HepG2 (cell line): ENCODE data around the gene TNN. TPM values are rescaled to one million over a fixed set of nuclear protein-coding genes. Genes with fewer than 3 reads are reported as not detected.

Experiments used
- ATAC-seq: fragments of 200-7000 bp; cut with Tn5 transposase; 3 replicates; pipeline ENCODE4 v1.9.1; 2020; ENCODE audit warnings: mild to moderate bottlenecking, moderate library complexity
- BruUV-seq: library from RNA; stranded (reverse); fragments of 400-500 nt; replicated peaks from 2 replicates; lab custom pipeline; 2021; lab: Mats Ljungman, UMichigan
- CTCF ChIA-PET: fragments of 300-600 bp; formaldehyde crosslinking; extraction: SDS; loops from one replicate; lab custom pipeline; 2021; ENCODE audit warnings: low total read pairs, inconsistent platforms, low intra/inter-chr PET ratio; lab: Yijun Ruan, JAX
- POLR2A ChIA-PET: fragments of 350-600 bp; sonication (Branson Sonifier 250); formaldehyde crosslinking; loops from one replicate; lab custom pipeline; 2020; ENCODE audit warnings: antibody characterized with exemption, inconsistent platforms; lab: Yijun Ruan, JAX
- DNase-seq: peaks from one replicate; pipeline ENCODE4 v3.0.0-alpha.2; 2015; ENCODE audit warnings: low spot score
- FAIRE-seq: peaks from 3 replicates; lab custom pipeline; 2011; peaks lifted over from hg19 to GRCh38; lab: Jason Lieb, UNC
- H2AFZ ChIP-seq: one replicate; pipeline ENCODE4 v1.6.1; 2011; ENCODE audit warnings: low read length, inconsistent platforms
- H3K27ac ChIP-seq: fragments of 300-600 bp; 3 replicates; pipeline ENCODE4 v1.8.0; 2011; ENCODE audit warnings: mixed run types, mild to moderate bottlenecking, mixed read lengths, low read length, inconsistent platforms; ENCODE audit not compliant: insufficient read depth; ENCODE audit errors: extremely low read length
- H3K27me3 ChIP-seq, 2 experiments: fragments of 200-600 bp in 1 of 2; 2 replicates in 1 of 2; 3 replicates in 1 of 2; pipeline versions ENCODE4 v1.6.0 to v1.8.0; 2011; ENCODE audit warnings: low read length in 2 of 2, mild to moderate bottlenecking in 2 of 2, moderate library complexity in 2 of 2, inconsistent platforms in 1 of 2; ENCODE audit not compliant: insufficient read depth in 2 of 2, control insufficient read depth in 1 of 2
- H3K36me3 ChIP-seq, 2 experiments: fragments of 200-600 bp in 1 of 2; replicated peaks in 1 of 2; 2 replicates in 1 of 2; 3 replicates in 1 of 2; pipeline versions ENCODE4 v1.5.1 to v1.8.0; 2011; ENCODE audit warnings: low read length in 2 of 2, inconsistent platforms in 1 of 2; ENCODE audit not compliant: insufficient read depth in 2 of 2, control insufficient read depth in 1 of 2
- H3K4me1 ChIP-seq: 2 replicates; pipeline ENCODE4 v1.5.1; 2012; ENCODE audit warnings: low read length, inconsistent platforms; ENCODE audit not compliant: insufficient read depth
- H3K4me2 ChIP-seq: 2 replicates; pipeline ENCODE4 v1.6.0; 2011; ENCODE audit warnings: low read depth, low read length, inconsistent platforms
- H3K4me3 ChIP-seq, 3 experiments: fragments of 200-600 bp in 1 of 3; sonication (generic), shearing (Covaris generic) in 1 of 3; replicated peaks in 1 of 3; 2 replicates each; pipeline ENCODE4 v1.5.1; 2011 to 2016; ENCODE audit warnings: low read length in 3 of 3, inconsistent platforms in 2 of 3, low read depth in 2 of 3, mild to moderate bottlenecking in 2 of 3, control low read depth in 1 of 3, mixed read lengths in 1 of 3; ENCODE audit not compliant: insufficient read depth in 1 of 3
- H3K79me2 ChIP-seq: one replicate; pipeline ENCODE4 v1.6.1; 2011; ENCODE audit warnings: low read length, inconsistent platforms; ENCODE audit not compliant: insufficient read depth
- H3K9ac ChIP-seq: 2 replicates; pipeline ENCODE4 v1.6.0; 2011; ENCODE audit warnings: mild to moderate bottlenecking, low read depth, low read length, inconsistent platforms; ENCODE audit not compliant: insufficient read depth
- H3K9me3 ChIP-seq: 2 replicates; pipeline ENCODE4 v1.5.1; 2012; ENCODE audit warnings: mild to moderate bottlenecking, low read length
- H4K20me1 ChIP-seq: 2 replicates; pipeline ENCODE4 v1.6.0; 2011; ENCODE audit warnings: inconsistent platforms, mild to moderate bottlenecking, low read length, moderate library complexity; ENCODE audit not compliant: insufficient read depth
- ARHGAP35 ChIP-seq: sonication (generic); formaldehyde crosslinking; IDR thresholded peaks from 2 replicates; pipeline ENCODE4 v1.9.0; 2022; ENCODE audit warnings: mild to moderate bottlenecking, inconsistent platforms, moderate library complexity, missing genetic modification reagents, borderline replicate concordance
- ATAD3A ChIP-seq: sonication (generic); formaldehyde crosslinking; IDR thresholded peaks from 2 replicates; pipeline ENCODE4 v1.4.0; 2020; ENCODE audit warnings: missing genetic modification reagents
- BRF2 ChIP-seq: sonication (generic); formaldehyde crosslinking; IDR thresholded peaks from 2 replicates; pipeline ENCODE4 v1.8.1; 2022; ENCODE audit warnings: mild to moderate bottlenecking, missing genetic modification reagents
- CHCHD3 ChIP-seq: sonication (generic); formaldehyde crosslinking; IDR thresholded peaks from 2 replicates; pipeline ENCODE4 v1.8.0; 2022; ENCODE audit warnings: mild to moderate bottlenecking, missing genetic modification reagents, moderate library complexity
- FOXJ3 ChIP-seq: sonication (generic); formaldehyde crosslinking; IDR thresholded peaks from 2 replicates; pipeline ENCODE4 v1.4.0; 2020; ENCODE audit warnings: missing genetic modification reagents, mild to moderate bottlenecking, borderline replicate concordance
- FOXK1 ChIP-seq: sonication (generic); formaldehyde crosslinking; IDR thresholded peaks from 2 replicates; pipeline ENCODE4 v1.4.0; 2020; ENCODE audit warnings: low read depth, missing genetic modification reagents, borderline replicate concordance
- GRHL1 ChIP-seq: sonication (generic); formaldehyde crosslinking; conservative IDR thresholded peaks from 2 replicates; pipeline ENCODE4 v1.8.0; 2022; ENCODE audit warnings: missing genetic modification reagents
- SNAPC5 ChIP-seq: sonication (generic); formaldehyde crosslinking; IDR thresholded peaks from 2 replicates; pipeline ENCODE4 v1.8.1; 2023; ENCODE audit warnings: mild to moderate bottlenecking, missing genetic modification reagents, borderline replicate concordance
- ZBTB49 ChIP-seq: sonication (generic); formaldehyde crosslinking; IDR thresholded peaks from 2 replicates; pipeline ENCODE4 v1.4.0; 2020; ENCODE audit warnings: missing genetic modification reagents, borderline replicate concordance
- ZNF263 ChIP-seq: sonication (generic); formaldehyde crosslinking; IDR thresholded peaks from 2 replicates; pipeline ENCODE4 v1.4.0; 2020; ENCODE audit warnings: missing genetic modification reagents
- ZNF317 ChIP-seq: sonication (generic); formaldehyde crosslinking; IDR thresholded peaks from 2 replicates; pipeline ENCODE4 v1.5.0; 2020; ENCODE audit warnings: mild to moderate bottlenecking, missing genetic modification reagents
- ZNF333 ChIP-seq: sonication (generic); formaldehyde crosslinking; IDR thresholded peaks from 2 replicates; pipeline ENCODE4 v1.4.0; 2020; ENCODE audit warnings: mild to moderate bottlenecking, missing genetic modification reagents, borderline replicate concordance
- ZNF44 ChIP-seq: sonication (generic); formaldehyde crosslinking; IDR thresholded peaks from 2 replicates; pipeline ENCODE4 v1.5.1; 2020; ENCODE audit warnings: mild to moderate bottlenecking, missing genetic modification reagents
- ZNF605 ChIP-seq: sonication (generic); formaldehyde crosslinking; IDR thresholded peaks from 2 replicates; pipeline ENCODE4 v1.8.0; 2022; ENCODE audit warnings: mild to moderate bottlenecking, missing genetic modification reagents
- ZNF614 ChIP-seq: IDR thresholded peaks from 2 replicates; pipeline ENCODE4 v1.6.1; 2018; ENCODE audit warnings: missing biosample characterization, missing genetic modification reagents, inconsistent platforms, borderline replicate concordance
- WGBS: methylation state at CpG from one replicate; pipeline ENCODE4 v1.1.6; 2017; ENCODE audit warnings: low lambda C conversion rate; 5-methylcytosine and 5-hydroxymethylcytosine counted together
- in situ Hi-C: cut with HindIII; loops from 2 replicates; pipeline ENCODE4 v1.10.0; 2017; ENCODE audit warnings: low pct_unique_long_range_greater_than_20kb; ENCODE audit not compliant: extremely low pct_ligation_motif_present
- intact Hi-C: fragments of 100-400 bp; cut with micrococcal nuclease; formaldehyde crosslinking; loops from one replicate; pipeline ENCODE4 v1.10.0; 2022; ENCODE audit not compliant: unreplicated experiment
- polyA plus RNA-seq, 8 experiments: library from polyadenylated mRNA; depleted of rRNA in 3 of 8; stranded (reverse) in 7 of 8; unstranded in 1 of 8; fragments of >200 nt; fragmentation: Illumina TruSeq in 4 of 8; extraction: Trizol in 4 of 8; gene quantifications; 2 replicates each; pipeline versions ENCODE4 v1.2.1 to v1.2.3, GENCODE V29; 2011 to 2016; ENCODE audit warnings: low read depth in 4 of 8, missing spikeins in 1 of 8, mixed read lengths in 1 of 8; ENCODE audit not compliant: insufficient read depth in 1 of 8
- total RNA-seq, 5 experiments: library from RNA; depleted of rRNA; stranded (reverse); fragments of >200 nt; fragmentation: Illumina TruSeq; extraction: Trizol; gene quantifications; 2 replicates each; pipeline ENCODE4 v1.2.3, GENCODE V29; 2016; ENCODE audit warnings: low read depth in 1 of 5

The TNN gene
- total and polyA plus RNA-seq, 2 of the 13 experiments (the other 11 are each of a cell fraction or from before 2014, with no cell fraction given) = not detected

- no peak for TF ChIP-seq GRHL1 (CRISPR knock-in tag)
- TF ChIP-seq FOXJ3 (CRISPR knock-in tag) = no peak
- TF ChIP-seq ATAD3A (CRISPR knock-in tag) = no peak
- TF ChIP-seq ZNF614 = no peak
- TF ChIP-seq ZNF263 (CRISPR knock-in tag) = no peak
- no peak for TF ChIP-seq SNAPC5 (CRISPR knock-in tag)
- TF ChIP-seq BRF2 (CRISPR knock-in tag) = no peak
Observed at GRCh38 chr1:175118375-175119367, 51.0 kb downstream of the TNN start (continued).

GRCh38 chr1:175120511-175120910 is 52.9 kb downstream of the TNN start:
- H3K27me3 ChIP-seq = no peaks in the 10 kb centered on the region
- no peaks in the 10 kb centered on the region for H3K36me3 ChIP-seq
- in situ Hi-C loops = no loop called here

More at GRCh38 chr1:175120511-175120910, 52.9 kb downstream of the TNN start:
- no peak for DNase-seq
- no peak overlapping the region for H3K4me2 ChIP-seq
- ChIA-PET POLR2A (no interaction called here), CTCF (no interaction called here)
- no peak for TF ChIP-seq ZNF317 (CRISPR knock-in tag)
- TF ChIP-seq ARHGAP35 = no peak
- TF ChIP-seq ZBTB49 = no peak
- TF ChIP-seq ZNF44 (CRISPR knock-in tag) = no peak
- no peak for TF ChIP-seq ZNF333 (CRISPR knock-in tag)
- TF ChIP-seq ZNF605 = no peak
- TF ChIP-seq CHCHD3 (CRISPR knock-in tag) = no peak
- TF ChIP-seq FOXK1 (CRISPR knock-in tag) = no peak
- no peak overlapping the region for H3K9ac ChIP-seq
- FAIRE-seq = no peak
- no peak overlapping the region for H3K27ac ChIP-seq
- no peaks in the 10 kb centered on the region for H3K9me3 ChIP-seq
- no peak for ATAC-seq
- no peak overlapping the region for H2AFZ ChIP-seq
- intact Hi-C loops = no loop called here
- no peaks in the 10 kb centered on the region for H3K79me2 ChIP-seq
- no peaks in the 10 kb centered on the region for H4K20me1 ChIP-seq
- H3K4me3 ChIP-seq = no peak overlapping the region
- WGBS = 5% methylated on average over 1 of the region's 1 CpG
- no TSS peak for BruUV-seq
- H3K4me1 ChIP-seq = no peaks in the 10 kb centered on the region
